ENCODE results near the gene SRRT.

SRRT gene, protein sequence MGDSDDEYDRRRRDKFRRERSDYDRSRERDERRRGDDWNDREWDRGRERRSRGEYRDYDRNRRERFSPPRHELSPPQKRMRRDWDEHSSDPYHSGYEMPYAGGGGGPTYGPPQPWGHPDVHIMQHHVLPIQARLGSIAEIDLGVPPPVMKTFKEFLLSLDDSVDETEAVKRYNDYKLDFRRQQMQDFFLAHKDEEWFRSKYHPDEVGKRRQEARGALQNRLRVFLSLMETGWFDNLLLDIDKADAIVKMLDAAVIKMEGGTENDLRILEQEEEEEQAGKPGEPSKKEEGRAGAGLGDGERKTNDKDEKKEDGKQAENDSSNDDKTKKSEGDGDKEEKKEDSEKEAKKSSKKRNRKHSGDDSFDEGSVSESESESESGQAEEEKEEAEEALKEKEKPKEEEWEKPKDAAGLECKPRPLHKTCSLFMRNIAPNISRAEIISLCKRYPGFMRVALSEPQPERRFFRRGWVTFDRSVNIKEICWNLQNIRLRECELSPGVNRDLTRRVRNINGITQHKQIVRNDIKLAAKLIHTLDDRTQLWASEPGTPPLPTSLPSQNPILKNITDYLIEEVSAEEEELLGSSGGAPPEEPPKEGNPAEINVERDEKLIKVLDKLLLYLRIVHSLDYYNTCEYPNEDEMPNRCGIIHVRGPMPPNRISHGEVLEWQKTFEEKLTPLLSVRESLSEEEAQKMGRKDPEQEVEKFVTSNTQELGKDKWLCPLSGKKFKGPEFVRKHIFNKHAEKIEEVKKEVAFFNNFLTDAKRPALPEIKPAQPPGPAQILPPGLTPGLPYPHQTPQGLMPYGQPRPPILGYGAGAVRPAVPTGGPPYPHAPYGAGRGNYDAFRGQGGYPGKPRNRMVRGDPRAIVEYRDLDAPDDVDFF

DNA sequence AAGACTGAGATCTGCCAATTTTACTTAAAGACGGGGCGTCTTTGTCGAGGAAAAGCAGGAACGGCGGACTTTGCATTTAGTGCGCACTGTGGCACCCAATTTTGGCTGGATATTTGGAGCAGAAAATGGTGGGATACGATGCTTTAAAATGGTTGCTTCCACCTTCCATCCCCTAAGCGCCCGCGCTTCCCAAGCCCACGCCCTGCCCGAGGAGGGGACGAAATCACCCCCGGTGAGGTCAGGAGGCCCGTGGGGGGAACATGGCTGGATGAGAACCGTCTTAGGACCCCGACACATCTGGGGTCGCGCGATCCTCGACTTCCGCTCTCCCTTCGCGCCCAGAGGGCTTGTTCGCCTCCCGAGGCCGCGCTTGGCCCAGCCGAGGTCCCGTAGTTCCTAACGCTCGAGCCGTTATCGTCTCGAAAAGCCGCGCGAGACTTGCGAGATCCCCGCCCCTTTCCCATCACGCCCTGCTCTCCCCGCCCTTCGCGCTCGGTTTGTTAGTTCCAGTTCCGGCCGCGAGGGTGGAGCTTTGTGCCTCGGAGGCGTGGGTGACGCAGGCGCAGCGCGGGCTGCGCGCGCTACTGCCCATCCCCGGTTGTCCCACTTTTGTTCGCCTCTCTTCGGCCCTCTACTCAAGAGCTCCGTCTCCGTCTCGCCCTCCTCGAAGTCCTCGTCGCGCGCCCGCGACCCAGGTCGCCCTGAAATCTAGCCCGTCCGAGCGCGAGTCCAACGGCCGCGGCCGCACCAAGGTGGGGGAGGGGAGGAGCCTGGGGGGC, at the start of gene SRRT:
SRRT (plus strand) TSS at position 527 of the 779 bp plus-strand sequence. CDS start 488 bp downstream, outside the sequence.
- no peak for FAIRE-seq
- DNase-seq (ENCODE audit: insufficient read length, low spot score) = peak; percentile 98
- TF ChIP-seq, protein P1, sequence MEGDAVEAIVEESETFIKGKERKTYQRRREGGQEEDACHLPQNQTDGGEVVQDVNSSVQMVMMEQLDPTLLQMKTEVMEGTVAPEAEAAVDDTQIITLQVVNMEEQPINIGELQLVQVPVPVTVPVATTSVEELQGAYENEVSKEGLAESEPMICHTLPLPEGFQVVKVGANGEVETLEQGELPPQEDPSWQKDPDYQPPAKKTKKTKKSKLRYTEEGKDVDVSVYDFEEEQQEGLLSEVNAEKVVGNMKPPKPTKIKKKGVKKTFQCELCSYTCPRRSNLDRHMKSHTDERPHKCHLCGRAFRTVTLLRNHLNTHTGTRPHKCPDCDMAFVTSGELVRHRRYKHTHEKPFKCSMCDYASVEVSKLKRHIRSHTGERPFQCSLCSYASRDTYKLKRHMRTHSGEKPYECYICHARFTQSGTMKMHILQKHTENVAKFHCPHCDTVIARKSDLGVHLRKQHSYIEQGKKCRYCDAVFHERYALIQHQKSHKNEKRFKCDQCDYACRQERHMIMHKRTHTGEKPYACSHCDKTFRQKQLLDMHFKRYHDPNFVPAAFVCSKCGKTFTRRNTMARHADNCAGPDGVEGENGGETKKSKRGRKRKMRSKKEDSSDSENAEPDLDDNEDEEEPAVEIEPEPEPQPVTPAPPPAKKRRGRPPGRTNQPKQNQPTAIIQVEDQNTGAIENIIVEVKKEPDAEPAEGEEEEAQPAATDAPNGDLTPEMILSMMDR (IDR thresholded peaks at IDR 0.05; ENCODE audit: insufficient read depth, missing control alignments) = no peak

DNA sequence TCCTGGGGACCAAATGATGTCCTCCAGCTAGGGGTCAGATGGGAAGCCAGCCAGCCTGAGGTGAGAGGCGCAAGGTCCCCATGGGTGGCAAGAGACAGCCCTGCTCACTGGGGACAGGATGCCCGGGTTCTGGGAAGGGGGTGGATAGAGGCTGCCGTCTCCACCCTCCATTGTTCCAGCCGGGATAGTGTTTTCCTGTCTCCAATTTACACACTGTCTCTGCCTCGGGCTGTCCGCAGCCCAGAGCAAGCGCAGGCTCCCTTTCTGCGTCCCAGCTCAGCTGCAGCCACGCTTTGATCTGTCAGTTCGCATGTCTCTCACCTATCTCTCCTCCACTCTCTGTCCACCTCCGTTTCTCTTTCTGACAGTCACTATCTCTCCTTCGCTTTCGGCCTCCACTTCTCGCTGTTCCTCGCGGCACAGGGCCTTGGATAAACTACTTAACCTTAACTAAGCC, 49.7 kb upstream of the SRRT start:
- DNase-seq (ENCODE audit: insufficient read length, low spot score) = peak; percentile 9
- no peak for FAIRE-seq
- TF ChIP-seq, protein P1 (IDR thresholded peaks at IDR 0.05; ENCODE audit: insufficient read depth, missing control alignments) = no peak

DNA sequence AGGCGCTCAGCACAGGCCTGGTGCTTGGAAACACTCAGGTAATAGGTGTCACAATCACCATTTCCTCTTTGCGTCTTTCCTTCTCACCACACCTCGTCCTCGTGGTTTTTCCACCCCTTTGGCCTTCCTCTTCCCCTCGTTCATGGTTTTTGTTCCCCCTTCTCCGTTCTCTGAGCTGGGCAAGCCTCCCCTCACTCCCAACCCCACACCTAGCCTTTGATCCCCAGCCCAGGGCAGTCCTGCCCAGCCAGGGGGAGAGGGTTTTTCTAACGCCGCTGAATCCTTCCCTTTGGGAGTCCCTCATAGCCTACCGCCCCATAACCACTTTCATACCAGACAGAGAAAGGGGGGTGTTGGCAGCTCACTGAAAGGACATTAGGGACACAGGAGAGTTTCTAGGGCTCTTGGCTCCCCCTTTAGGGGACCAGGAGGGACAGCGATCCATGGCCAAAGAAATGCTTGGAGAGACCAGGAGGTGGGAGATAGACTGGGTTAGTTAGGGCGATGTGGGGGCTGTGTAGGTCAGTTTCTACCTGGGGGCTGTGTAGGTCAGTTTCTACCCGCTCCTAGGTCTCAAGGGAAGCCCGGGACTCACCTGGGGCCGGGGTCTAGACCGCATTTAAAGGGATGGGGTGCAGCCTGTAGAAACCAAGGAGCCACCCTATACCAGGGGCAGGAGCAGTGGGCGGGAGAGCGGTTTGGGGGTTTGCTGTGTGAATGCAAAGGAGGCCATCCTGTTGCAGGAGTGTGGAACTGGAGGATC, 49.0 kb upstream of the SRRT start:
- FAIRE-seq (no peak), DNase-seq (ENCODE audit: insufficient read length, low spot score) (peak; percentile 6)
- TF ChIP-seq, protein P1 (IDR thresholded peaks at IDR 0.05; ENCODE audit: insufficient read depth, missing control alignments) = no peak

DNA sequence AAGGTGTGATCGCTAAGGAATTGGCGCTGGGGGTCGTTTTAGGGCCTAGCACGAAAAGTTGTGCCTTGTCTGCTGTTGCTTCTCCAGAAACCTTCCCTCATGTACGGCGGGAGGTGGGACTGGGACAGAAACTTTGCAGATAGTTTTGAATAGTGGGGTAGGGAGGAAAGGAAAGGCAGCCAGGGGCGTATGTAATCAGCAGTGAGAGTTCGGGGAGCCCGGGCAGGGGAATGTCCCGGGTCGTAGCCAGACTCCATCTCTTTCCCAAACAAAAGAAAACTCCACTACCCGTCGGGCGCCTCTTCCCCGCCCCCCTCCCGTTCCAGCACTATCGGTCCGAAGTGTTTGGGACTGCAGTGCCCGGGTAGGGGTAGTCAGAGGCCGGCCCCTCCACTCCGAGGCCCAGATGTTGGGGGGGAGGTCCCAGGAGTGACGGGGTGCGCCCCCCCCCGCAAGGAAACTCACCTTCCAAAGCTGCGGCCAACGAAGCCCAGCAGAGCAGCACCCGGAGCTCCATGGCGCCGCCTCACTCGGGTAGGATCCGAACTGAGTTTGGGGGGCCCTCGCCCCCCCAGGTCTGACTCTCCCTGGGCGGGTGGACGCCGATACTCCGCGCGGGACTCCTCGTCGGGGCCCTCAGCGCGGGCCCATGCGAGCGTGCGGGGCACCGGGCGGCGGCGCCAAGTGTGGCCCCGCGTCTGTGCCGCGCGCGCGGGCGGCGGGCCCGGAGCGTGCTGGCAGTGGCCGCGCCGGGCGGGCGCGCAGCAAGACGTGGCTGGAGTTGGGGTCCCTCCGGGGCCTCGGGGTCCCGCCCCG, 48.2 kb upstream of the SRRT start:
- peak; percentile 3 for DNase-seq (ENCODE audit: insufficient read length, low spot score)
- TF ChIP-seq, protein P1 (IDR thresholded peaks at IDR 0.05; ENCODE audit: insufficient read depth, missing control alignments) = no peak
- no peak for FAIRE-seq

DNA sequence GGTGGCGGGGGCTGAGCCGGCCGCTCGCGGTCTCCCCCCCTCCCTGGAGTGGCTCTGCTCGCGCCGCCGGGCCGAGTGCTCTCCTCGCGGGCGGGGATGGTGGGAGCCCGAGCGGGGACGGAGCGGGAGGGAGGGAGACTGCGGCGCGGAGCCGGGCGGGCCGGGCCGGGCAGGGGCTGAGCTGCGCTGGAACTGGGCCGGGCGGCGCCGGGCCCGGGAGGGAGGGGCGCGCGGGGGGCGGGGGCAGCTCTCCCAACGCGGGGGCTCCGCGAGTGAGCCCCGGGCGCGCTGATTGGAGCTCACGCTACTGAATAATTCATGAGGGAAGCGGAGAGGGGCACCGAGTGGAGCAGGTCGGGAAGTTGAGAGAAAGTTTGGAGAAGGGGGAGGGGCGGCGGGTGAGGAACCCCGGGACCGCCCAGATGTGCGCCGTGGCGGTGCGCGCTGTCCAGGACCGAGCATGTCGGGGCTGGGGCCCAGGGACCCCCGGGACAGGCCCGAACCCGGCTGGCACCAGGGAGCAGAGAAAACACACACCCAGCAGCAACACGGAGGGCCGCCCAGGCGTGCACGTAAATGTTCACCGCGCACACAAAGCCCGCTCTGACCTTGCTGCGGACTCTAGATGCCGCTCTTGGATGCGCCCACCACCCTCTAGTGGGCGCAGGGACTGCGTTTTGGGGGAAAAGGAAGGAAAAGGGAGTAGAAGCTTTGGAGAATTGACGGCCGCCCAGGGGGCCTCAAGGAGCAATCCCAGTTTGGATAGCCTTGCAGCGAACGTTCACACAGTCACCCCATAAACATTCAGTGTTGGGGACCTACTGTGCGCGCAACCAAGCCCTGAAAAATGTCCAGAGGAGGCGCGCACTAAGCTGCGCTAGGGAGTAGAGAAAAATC, 47.3 kb upstream of the SRRT start, which contains the start of gene EPHB4:
EPHB4 (minus strand) TSS at position 194 of the 897 bp plus-strand sequence. CDS start 493 bp downstream, outside the sequence.
- DNase-seq (ENCODE audit: insufficient read length, low spot score) (peak; percentile 10), FAIRE-seq (no peak)
- TF ChIP-seq, protein P1 (IDR thresholded peaks at IDR 0.05; ENCODE audit: insufficient read depth, missing control alignments) = peak; percentile 46

Data from D721Med (cell line).